ENCODE measurements around the gene TRAPPC11.

Gene TRAPPC11

GRCh38 chr4:183747931-183748670 is 89.0 kb downstream of the TRAPPC11 start:
- H3K4me1 Mint-ChIP-seq (ENCODE audit: low read depth) = no peaks in the 10 kb centered on the region
- peaks cover 5% of the 10 kb centered on the region for H3K27me3 Mint-ChIP-seq (ENCODE audit: low read depth)
- no peak overlapping the region for H3K4me3 Mint-ChIP-seq
- no peaks in the 10 kb centered on the region for H3K9me3 Mint-ChIP-seq
- H3K36me3 Mint-ChIP-seq (ENCODE audit: low read depth) = no peaks in the 10 kb centered on the region
- no peak overlapping the region for H3K27ac Mint-ChIP-seq

- no peak overlapping the region for H3K4me3 Mint-ChIP-seq
- H3K36me3 Mint-ChIP-seq (ENCODE audit: low read depth) = no peaks in the 10 kb centered on the region
- no peaks in the 10 kb centered on the region for H3K9me3 Mint-ChIP-seq
- peaks cover 5% of the 10 kb centered on the region for H3K27me3 Mint-ChIP-seq (ENCODE audit: low read depth)
- no peaks in the 10 kb centered on the region for H3K4me1 Mint-ChIP-seq (ENCODE audit: low read depth)
- H3K27ac Mint-ChIP-seq = no peak overlapping the region
Measured at GRCh38 chr4:183751106-183751505, 92.0 kb downstream of the TRAPPC11 start.

DNA sequence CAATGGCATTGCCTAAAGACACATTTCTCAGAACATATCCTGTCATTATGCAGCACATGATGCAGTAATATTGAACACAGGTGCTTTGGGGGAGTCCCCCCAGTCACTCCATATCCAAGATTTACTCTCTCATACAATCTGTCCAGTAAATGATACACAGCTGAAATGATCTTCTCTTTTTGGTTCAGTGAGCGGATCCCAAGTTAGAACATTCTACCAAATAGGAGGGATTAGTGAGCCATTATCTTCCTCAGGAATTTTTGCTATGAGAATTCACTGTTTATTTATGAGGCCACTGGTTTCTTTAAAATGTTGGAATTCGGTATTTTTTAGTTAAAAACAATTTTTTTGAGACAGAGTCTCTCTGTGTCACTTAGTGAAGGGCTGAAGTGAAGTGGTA is 96.5 kb downstream of the TRAPPC11 start:
- no peak overlapping the region for H3K4me3 Mint-ChIP-seq
- no peaks in the 10 kb centered on the region for H3K9me3 Mint-ChIP-seq
- H3K27me3 Mint-ChIP-seq (ENCODE audit: low read depth) = peaks cover 14% of the 10 kb centered on the region
- H3K4me1 Mint-ChIP-seq (ENCODE audit: low read depth) = no peaks in the 10 kb centered on the region
- no peak overlapping the region for H3K27ac Mint-ChIP-seq
- no peaks in the 10 kb centered on the region for H3K36me3 Mint-ChIP-seq (ENCODE audit: low read depth)

GRCh38 chr4:183757060-183757459 is 98.0 kb downstream of the TRAPPC11 start:
- H3K4me1 Mint-ChIP-seq (ENCODE audit: low read depth) = no peaks in the 10 kb centered on the region
- H3K27me3 Mint-ChIP-seq (ENCODE audit: low read depth) = peaks cover 9% of the 10 kb centered on the region
- no peak overlapping the region for H3K27ac Mint-ChIP-seq
- no peak overlapping the region for H3K4me3 Mint-ChIP-seq
- no peaks in the 10 kb centered on the region for H3K9me3 Mint-ChIP-seq
- H3K36me3 Mint-ChIP-seq (ENCODE audit: low read depth) = no peaks in the 10 kb centered on the region

DNA sequence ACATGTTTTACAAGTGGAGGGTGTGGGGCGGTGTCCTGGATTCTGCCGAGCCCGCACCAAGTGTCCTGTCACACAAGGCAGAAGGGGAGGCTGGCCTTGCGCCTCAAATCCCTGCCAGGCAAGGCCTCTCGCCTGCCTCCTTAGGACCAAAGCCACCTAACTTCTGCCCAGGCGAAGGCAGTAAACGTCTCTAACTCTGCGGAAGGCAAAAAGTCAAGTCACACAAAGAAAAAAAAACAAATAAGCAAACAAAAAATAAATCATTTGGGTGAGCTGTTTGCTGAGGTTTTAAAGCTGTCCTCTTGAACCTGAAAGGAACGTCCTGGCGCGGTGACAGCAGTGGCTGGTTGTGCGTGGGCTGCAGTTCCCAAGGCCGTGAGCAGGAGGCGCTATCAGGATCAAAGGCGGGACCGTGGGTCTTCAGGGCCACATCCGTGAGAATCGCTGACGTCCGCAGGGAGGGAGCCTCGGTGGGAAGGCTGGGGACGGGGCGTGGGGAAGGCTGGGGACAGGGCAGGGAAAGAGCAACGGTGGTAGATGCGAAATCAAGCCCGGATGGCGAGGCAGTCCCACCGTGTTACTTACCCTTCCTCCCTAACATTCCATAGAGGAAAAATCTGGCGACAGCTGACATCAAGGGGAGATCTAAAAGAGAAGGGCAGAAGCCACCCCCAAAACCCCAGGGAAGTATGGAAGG is 99.1 kb downstream of the TRAPPC11 start:
- Mint-ChIP-seq H3K27ac (no peak overlapping the region), H3K4me1 (ENCODE audit: low read depth) (no peaks in the 10 kb centered on the region), H3K36me3 (ENCODE audit: low read depth) (no peaks in the 10 kb centered on the region), H3K4me3 (no peak overlapping the region), H3K9me3 (no peaks in the 10 kb centered on the region), H3K27me3 (ENCODE audit: low read depth) (peaks cover 16% of the 10 kb centered on the region)

GRCh38 chr4:183758758-183759447 is 99.8 kb downstream of the TRAPPC11 start:
- Mint-ChIP-seq H3K4me1 (ENCODE audit: low read depth) (no peaks in the 10 kb centered on the region), H3K36me3 (ENCODE audit: low read depth) (no peaks in the 10 kb centered on the region), H3K27ac (no peak overlapping the region), H3K4me3 (no peak overlapping the region), H3K27me3 (ENCODE audit: low read depth) (peaks cover 16% of the 10 kb centered on the region), H3K9me3 (no peaks in the 10 kb centered on the region)

- Mint-ChIP-seq H3K4me1 (ENCODE audit: low read depth) (no peaks in the 10 kb centered on the region), H3K4me3 (no peak overlapping the region), H3K36me3 (ENCODE audit: low read depth) (no peaks in the 10 kb centered on the region), H3K27me3 (ENCODE audit: low read depth) (peaks cover 16% of the 10 kb centered on the region), H3K9me3 (no peaks in the 10 kb centered on the region), H3K27ac (no peak overlapping the region)
Measured at GRCh38 chr4:183760326-183760725, 101.2 kb downstream of the TRAPPC11 start.
